Panc1 (cell line): ENCODE data around the gene TMPRSS6. TPM values are rescaled to one million over a fixed set of nuclear protein-coding genes. Genes with fewer than 3 reads are reported as not detected.

Experiments used
- ATAC-seq: fragments of 200-7000 bp; cut with Tn5 transposase; 2 replicates; pipeline ENCODE4 v1.9.1; 2020; ENCODE audit warnings: mild to moderate bottlenecking, moderate library complexity
- BruUV-seq: library from RNA; stranded (reverse); fragments of 400-500 nt; replicated peaks from 2 replicates; lab custom pipeline; 2021; lab: Mats Ljungman, UMichigan
- CTCF ChIA-PET: fragments of 300-600 bp; sonication (Branson Sonifier 250); formaldehyde crosslinking; loops from one replicate; lab custom pipeline; 2022; ENCODE audit warnings: antibody characterized with exemption; lab: Charles Lee
- POLR2A ChIA-PET: fragments of 300-600 bp; sonication (Branson Sonifier 250); formaldehyde crosslinking; loops from one replicate; lab custom pipeline; 2022; ENCODE audit warnings: antibody characterized with exemption; lab: Charles Lee
- DNase-seq: peaks from one replicate; pipeline ENCODE4 v3.0.0-alpha.2; 2010; ENCODE audit warnings: low read depth, low spot score
- H3K27ac ChIP-seq: 2 replicates; pipeline ENCODE4 v1.5.1; 2011; ENCODE audit warnings: mild to moderate bottlenecking, low read length, inconsistent platforms
- H3K27me3 ChIP-seq: fragments of 200-500 bp; sonication (Bioruptor generic); 2 replicates; pipeline ENCODE4 v1.6.0; 2014; ENCODE audit warnings: low read length, inconsistent platforms; ENCODE audit not compliant: control insufficient read depth, insufficient read depth
- H3K36me3 ChIP-seq: fragments of 200-500 bp; sonication (Bioruptor generic); 2 replicates; pipeline ENCODE4 v1.5.1; 2014; ENCODE audit warnings: inconsistent platforms, mild to moderate bottlenecking, low read length, moderate library complexity; ENCODE audit not compliant: control insufficient read depth, insufficient read depth
- H3K4me1 ChIP-seq: 2 replicates; pipeline ENCODE4 v1.5.1; 2011; ENCODE audit warnings: inconsistent platforms, mild to moderate bottlenecking, low read length, moderate library complexity; ENCODE audit not compliant: control insufficient read depth, insufficient read depth
- H3K4me3 ChIP-seq, 2 experiments: 2 replicates each; pipeline ENCODE4 v1.5.1; 2011 to 2012; ENCODE audit warnings: low read depth in 2 of 2, low read length in 2 of 2, mild to moderate bottlenecking in 2 of 2, inconsistent platforms in 1 of 2, moderate library complexity in 1 of 2
- H3K9me3 ChIP-seq: fragments of 200-500 bp; sonication (Bioruptor generic); 2 replicates; pipeline ENCODE4 v1.5.1; 2014; ENCODE audit warnings: low read depth, mild to moderate bottlenecking, inconsistent platforms, low read length, moderate library complexity; ENCODE audit not compliant: control insufficient read depth, insufficient read depth
- CTCF ChIP-seq: fragments of 450-650 bp; IDR thresholded peaks from 2 replicates; pipeline ENCODE4 v1.5.1; 2017; ENCODE audit warnings: mild to moderate bottlenecking
- POLR2AphosphoS5 ChIP-seq: IDR thresholded peaks from 2 replicates; pipeline ENCODE4 v1.6.1; 2012; ENCODE audit warnings: mild to moderate bottlenecking, low read depth, low read length, moderate library complexity
- REST ChIP-seq, 2 experiments: IDR thresholded peaks; 2 replicates each; pipeline ENCODE4 v1.6.1; 2011 to 2012; ENCODE audit warnings: low read depth in 2 of 2, control low read depth in 1 of 2, low read length in 1 of 2, mild to moderate bottlenecking in 1 of 2, moderate library complexity in 1 of 2; ENCODE audit not compliant: insufficient read depth in 1 of 2
- SIN3A ChIP-seq: IDR thresholded peaks from 2 replicates; pipeline ENCODE4 v1.6.1; 2012; ENCODE audit warnings: low read depth, mild to moderate bottlenecking, low read length, moderate library complexity, borderline replicate concordance; ENCODE audit not compliant: insufficient read depth
- TCF7L2 ChIP-seq: IDR thresholded peaks from 2 replicates; pipeline ENCODE4 v1.6.1; 2011; ENCODE audit warnings: mild to moderate bottlenecking, low read depth, low read length, inconsistent platforms
- in situ Hi-C: cut with HindIII; loops from 2 replicates; pipeline ENCODE4 v1.10.0; 2016; ENCODE audit warnings: low sequenced_read_pairs, low pct_unique_long_range_greater_than_20kb
- intact Hi-C: fragments of 100-400 bp; cut with micrococcal nuclease; formaldehyde crosslinking; loops from one replicate; pipeline ENCODE4 v1.10.0; 2022; ENCODE audit not compliant: unreplicated experiment
- total RNA-seq: library from RNA; stranded (reverse); gene quantifications from one replicate; pipeline ENCODE4 v1.2.1, GENCODE V29; 2021; ENCODE audit not compliant: unreplicated experiment

TMPRSS6 gene
- total RNA-seq, 1 experiment from 2014 or later, result not detected

GRCh38 chr22:37024339-37025157 is 85.0 kb downstream of the TMPRSS6 start:
- no peaks in the 10 kb centered on the region for H3K9me3 ChIP-seq
- intact Hi-C loops (no loop called here), in situ Hi-C loops (no loop called here)
- ChIA-PET CTCF (no interaction called here), POLR2A (no interaction called here)
- ATAC-seq, result no peak
- H3K4me3 ChIP-seq, result no peak overlapping the region
- no peaks in the 10 kb centered on the region for H3K27me3 ChIP-seq
- 0 out of 2 replicates have a peak, but pooled peaks cover 2% of the 10 kb centered on the region for H3K4me1 ChIP-seq
- no peaks in the 10 kb centered on the region for H3K36me3 ChIP-seq
- no TSS peak for BruUV-seq
- H3K27ac ChIP-seq, result no peak overlapping the region
- no peak for DNase-seq
- no peak for TF ChIP-seq SIN3A
- no peak for TF ChIP-seq REST (IDR thresholded peaks at IDR 0.05; ENCODE audit: insufficient read depth in 1 of 2, low read depth in 2 of 2, low read length in 1 of 2)
- no peak for TF ChIP-seq TCF7L2
- no peak for TF ChIP-seq POLR2AphosphoS5
- TF ChIP-seq CTCF, result no peak

GRCh38 chr22:37023743-37024338 is 85.7 kb downstream of the TMPRSS6 start:
- ChIA-PET CTCF (no interaction called here), POLR2A (no interaction called here)
- no peak for TF ChIP-seq CTCF
- TF ChIP-seq TCF7L2, result no peak
- no peak for TF ChIP-seq POLR2AphosphoS5
- TF ChIP-seq SIN3A, result no peak
- no peak for TF ChIP-seq REST (IDR thresholded peaks at IDR 0.05; ENCODE audit: insufficient read depth in 1 of 2, low read depth in 2 of 2, low read length in 1 of 2)

More at GRCh38 chr22:37023743-37024338, 85.7 kb downstream of the TMPRSS6 start:
- Histone ChIP-seq H3K9me3 (no peaks in the 10 kb centered on the region), H3K4me1 (0 out of 2 replicates have a peak, but pooled peaks cover 2% of the 10 kb centered on the region), H3K36me3 (no peaks in the 10 kb centered on the region), H3K4me3 (no peak overlapping the region), H3K27me3 (no peaks in the 10 kb centered on the region), H3K27ac (no peak overlapping the region)
- BruUV-seq, result no TSS peak
- intact Hi-C loops (no loop called here), in situ Hi-C loops (no loop called here)
- ATAC-seq, result no peak
- DNase-seq, result no peak
